Nephron progenitor cell (in vitro differentiated cells): ENCODE results near the gene ELMOD3.

Experiments
- DNase-seq: peaks from one replicate; pipeline ENCODE4 v3.0.0; 2021
- H3K27ac Mint-ChIP-seq: 2 replicates; pipeline ENCODE4 v1.8.0; 2021; ENCODE audit warnings: mild to moderate bottlenecking, moderate library complexity, mixed read lengths
- H3K27me3 Mint-ChIP-seq: 2 replicates; pipeline ENCODE4 v1.8.0; 2021; ENCODE audit warnings: mild to moderate bottlenecking, low read depth, mixed read lengths; ENCODE audit not compliant: poor library complexity
- H3K36me3 Mint-ChIP-seq: 2 replicates; pipeline ENCODE4 v1.8.0; 2021; ENCODE audit warnings: low read depth, mixed read lengths
- H3K4me1 Mint-ChIP-seq: 2 replicates; pipeline ENCODE4 v1.8.0; 2021; ENCODE audit warnings: mixed read lengths
- H3K4me3 Mint-ChIP-seq: 2 replicates; pipeline ENCODE4 v1.8.0; 2021; ENCODE audit warnings: mild to moderate bottlenecking, moderate library complexity, mixed read lengths
- H3K9me3 Mint-ChIP-seq: 2 replicates; pipeline ENCODE4 v1.8.0; 2021; ENCODE audit warnings: mild to moderate bottlenecking, moderate library complexity, mixed read lengths
- TF ChIP-seq, protein P1 (sequence below): fragments of 200-600 bp; sonication (generic); IDR thresholded peaks from 2 replicates; pipeline ENCODE4 v1.5.0; 2021; ENCODE audit warnings: antibody characterized with exemption

The ELMOD3 gene

DNA sequence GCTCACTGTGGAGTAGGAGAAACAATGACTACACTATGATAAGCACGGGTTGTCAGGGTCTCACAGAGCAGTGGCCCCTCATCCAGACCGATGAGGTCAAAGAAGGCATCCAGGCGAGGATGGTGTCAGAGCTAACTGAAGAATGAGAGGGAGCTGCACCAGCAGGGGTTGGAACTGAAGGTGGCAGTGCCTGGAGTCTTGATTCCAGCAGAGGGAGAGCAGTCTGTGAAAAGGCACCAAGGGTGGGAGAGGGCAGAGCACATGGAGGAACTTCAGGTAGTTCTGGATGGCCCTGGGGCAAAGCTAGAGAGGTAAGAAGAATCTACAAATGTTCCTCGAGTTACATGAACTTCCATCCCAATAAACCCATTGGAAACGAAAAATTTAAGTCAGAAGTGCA, 12.6 kb downstream of the ELMOD3 start:
- TF ChIP-seq, protein P1, sequence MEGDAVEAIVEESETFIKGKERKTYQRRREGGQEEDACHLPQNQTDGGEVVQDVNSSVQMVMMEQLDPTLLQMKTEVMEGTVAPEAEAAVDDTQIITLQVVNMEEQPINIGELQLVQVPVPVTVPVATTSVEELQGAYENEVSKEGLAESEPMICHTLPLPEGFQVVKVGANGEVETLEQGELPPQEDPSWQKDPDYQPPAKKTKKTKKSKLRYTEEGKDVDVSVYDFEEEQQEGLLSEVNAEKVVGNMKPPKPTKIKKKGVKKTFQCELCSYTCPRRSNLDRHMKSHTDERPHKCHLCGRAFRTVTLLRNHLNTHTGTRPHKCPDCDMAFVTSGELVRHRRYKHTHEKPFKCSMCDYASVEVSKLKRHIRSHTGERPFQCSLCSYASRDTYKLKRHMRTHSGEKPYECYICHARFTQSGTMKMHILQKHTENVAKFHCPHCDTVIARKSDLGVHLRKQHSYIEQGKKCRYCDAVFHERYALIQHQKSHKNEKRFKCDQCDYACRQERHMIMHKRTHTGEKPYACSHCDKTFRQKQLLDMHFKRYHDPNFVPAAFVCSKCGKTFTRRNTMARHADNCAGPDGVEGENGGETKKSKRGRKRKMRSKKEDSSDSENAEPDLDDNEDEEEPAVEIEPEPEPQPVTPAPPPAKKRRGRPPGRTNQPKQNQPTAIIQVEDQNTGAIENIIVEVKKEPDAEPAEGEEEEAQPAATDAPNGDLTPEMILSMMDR, result no peak
- Mint-ChIP-seq H3K36me3 (peaks cover 21% of the 10 kb centered on the region), H3K4me1 (peaks cover 18% of the 10 kb centered on the region), H3K9me3 (peaks cover 4% of the 10 kb centered on the region), H3K4me3 (no peak overlapping the region), H3K27ac (peak overlapping the region; percentile 52), H3K27me3 (no peaks in the 10 kb centered on the region)
- no peak for DNase-seq

DNA sequence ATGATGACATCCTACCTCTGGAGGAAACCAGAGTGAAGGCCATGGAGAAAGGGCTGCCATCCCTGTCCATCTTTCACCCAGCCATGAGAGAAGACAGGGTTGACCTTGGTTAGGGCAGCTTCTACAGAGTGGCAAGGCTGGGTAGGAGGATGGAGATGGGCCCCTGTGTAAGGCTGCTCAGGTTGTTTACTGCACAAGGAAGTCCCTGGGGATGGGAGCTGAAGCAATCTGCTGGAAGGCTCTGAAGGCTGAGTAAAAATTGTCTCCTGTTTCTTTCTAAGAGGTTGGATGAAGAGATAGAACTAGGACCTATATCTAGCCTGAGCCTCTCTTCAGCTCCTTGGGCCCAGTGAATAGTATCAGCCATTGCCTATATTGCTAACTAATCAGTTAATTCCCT, 14.4 kb downstream of the ELMOD3 start:
- no peak for DNase-seq
- H3K36me3 Mint-ChIP-seq, result peaks cover 16% of the 10 kb centered on the region
- peaks cover 18% of the 10 kb centered on the region for H3K4me1 Mint-ChIP-seq
- H3K9me3 Mint-ChIP-seq, result peaks cover 7% of the 10 kb centered on the region
- H3K4me3 Mint-ChIP-seq, result no peak overlapping the region
- no peak overlapping the region for H3K27ac Mint-ChIP-seq
- TF ChIP-seq, protein P1, result no peak
- peaks cover under 1% of the 10 kb centered on the region for H3K27me3 Mint-ChIP-seq

DNA sequence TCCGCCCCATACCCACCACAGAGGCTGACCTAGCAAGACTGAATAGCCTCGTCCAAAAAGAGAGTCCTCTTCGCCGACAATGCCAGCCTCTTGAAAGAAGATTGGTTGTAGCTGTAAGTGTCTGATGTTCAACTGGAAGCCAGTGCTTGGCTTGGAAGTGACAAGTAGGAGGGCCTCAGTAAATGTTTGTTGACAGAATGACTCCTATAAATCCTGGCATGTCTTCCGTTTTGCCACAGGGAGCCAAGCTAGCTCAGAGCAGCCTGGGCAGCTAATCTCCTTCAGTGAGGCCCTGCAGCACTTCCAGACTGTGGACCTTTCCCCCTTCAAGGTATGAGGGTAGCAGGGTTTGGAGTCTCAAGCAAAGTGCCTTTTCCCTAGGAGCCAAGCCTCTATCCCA, 14.9 kb downstream of the ELMOD3 start:
- TF ChIP-seq, protein P1, result no peak
- Mint-ChIP-seq H3K36me3 (peaks cover 19% of the 10 kb centered on the region), H3K27me3 (peaks cover 3% of the 10 kb centered on the region), H3K4me3 (no peak overlapping the region), H3K27ac (peak overlapping the region; percentile 66), H3K4me1 (peaks cover 18% of the 10 kb centered on the region), H3K9me3 (peaks cover 9% of the 10 kb centered on the region)
- DNase-seq, result no peak

DNA sequence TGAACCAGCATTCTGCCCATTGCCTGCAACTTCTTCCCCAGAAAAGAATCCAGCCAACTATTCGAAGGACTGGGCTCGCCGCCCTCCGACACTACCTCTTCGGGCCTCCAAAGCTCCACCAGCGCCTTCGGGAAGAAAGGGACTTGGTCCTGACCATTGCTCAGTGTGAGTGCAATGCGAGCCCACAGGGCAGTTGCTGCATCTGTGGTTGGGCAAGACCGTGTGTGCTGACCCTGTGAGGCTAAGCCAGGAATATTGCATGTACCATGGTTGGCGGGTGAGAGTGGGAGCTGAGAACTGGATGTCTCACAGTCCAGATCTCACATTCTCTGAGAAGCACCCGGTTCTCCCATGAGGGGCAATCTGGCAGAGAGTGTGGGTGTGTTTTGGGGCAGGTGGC, 16.5 kb downstream of the ELMOD3 start:
- Mint-ChIP-seq H3K27me3 (peaks cover 3% of the 10 kb centered on the region), H3K27ac (no peak overlapping the region), H3K4me3 (no peak overlapping the region), H3K9me3 (peaks cover 14% of the 10 kb centered on the region), H3K4me1 (peaks cover 18% of the 10 kb centered on the region), H3K36me3 (peaks cover 30% of the 10 kb centered on the region)
- no peak for DNase-seq
- TF ChIP-seq, protein P1, result no peak

DNA sequence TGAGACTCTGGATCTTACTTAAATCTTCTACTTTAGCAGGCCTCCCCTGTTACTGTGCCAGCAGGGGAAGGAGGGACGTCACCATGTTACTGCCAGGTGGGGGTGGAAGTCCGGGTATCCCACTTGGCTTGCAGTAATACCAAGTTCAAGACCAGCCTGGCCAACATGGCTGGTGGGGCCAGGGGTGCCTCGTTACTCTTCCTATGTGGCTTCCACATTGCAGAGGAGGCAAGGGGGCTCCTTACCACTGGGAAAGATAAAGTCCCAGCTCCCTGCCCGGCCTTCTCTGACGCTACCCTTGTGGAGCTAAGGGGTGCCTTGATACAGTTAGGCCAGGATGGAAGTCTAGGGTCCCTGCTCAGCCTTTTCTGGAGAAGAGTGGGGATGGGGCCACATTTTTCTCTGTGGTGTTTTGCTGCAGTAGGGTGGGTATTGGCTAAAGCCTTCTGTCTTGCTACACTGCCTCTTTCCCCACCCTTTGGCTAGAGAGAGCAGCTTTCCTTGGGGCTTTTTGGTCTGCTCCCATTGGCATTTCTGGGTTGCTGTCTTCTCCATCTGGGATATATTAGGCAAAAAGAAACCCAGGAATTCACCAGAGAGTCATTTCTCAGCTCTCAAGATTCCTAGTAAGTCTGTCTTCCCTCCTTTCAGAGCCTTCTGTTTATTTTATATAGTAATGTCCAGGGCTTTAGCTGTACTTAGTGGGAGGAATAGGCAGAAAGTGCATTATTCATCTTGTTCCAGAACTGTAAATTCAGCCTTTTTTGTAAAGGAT, 21.9 kb downstream of the ELMOD3 start:
- H3K4me3 Mint-ChIP-seq, result no peak overlapping the region
- H3K36me3 Mint-ChIP-seq, result peaks cover 77% of the 10 kb centered on the region
- H3K27me3 Mint-ChIP-seq, result peaks cover 3% of the 10 kb centered on the region
- H3K4me1 Mint-ChIP-seq, result peaks cover 10% of the 10 kb centered on the region
- peaks cover 47% of the 10 kb centered on the region for H3K9me3 Mint-ChIP-seq
- no peak for DNase-seq
- H3K27ac Mint-ChIP-seq, result no peak overlapping the region
- TF ChIP-seq, protein P1, result no peak

DNA sequence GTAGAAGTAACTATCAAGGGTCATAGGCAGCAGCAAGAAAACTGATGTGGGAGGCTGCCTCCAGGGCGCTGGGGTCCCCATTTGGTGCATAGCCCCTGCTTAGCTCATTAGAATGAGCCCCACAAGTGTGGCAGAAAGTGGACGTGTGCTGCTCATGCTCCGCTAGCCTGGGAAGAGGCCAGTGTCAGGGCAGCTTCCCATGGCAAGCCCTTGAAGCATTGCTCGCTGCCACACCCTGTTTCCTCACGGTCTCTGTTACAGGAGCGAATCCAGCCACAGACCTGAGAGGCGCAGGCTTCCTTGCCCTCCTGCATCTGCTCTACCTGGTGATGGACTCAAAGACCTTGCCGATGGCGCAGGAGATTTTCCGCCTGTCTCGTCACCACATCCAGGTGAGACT, 22.5 kb downstream of the ELMOD3 start:
- peaks cover 3% of the 10 kb centered on the region for H3K27me3 Mint-ChIP-seq
- no peak overlapping the region for H3K4me3 Mint-ChIP-seq
- peaks cover 79% of the 10 kb centered on the region for H3K36me3 Mint-ChIP-seq
- H3K9me3 Mint-ChIP-seq, result peaks cover 50% of the 10 kb centered on the region
- DNase-seq, result no peak
- peak overlapping the region; percentile 80 for H3K27ac Mint-ChIP-seq
- TF ChIP-seq, protein P1, result no peak
- peaks cover 10% of the 10 kb centered on the region for H3K4me1 Mint-ChIP-seq
